Measurements from ENCODE around the gene MPV17. TPM values are rescaled to one million over a fixed set of nuclear protein-coding genes. Genes with fewer than 3 reads are reported as not detected.
"Not testable (repeated sequence)": the region's sequence is repeated elsewhere in the genome, so short reads cannot be mapped to it uniquely, and the experiment has no call there.

Gene MPV17
- total RNA-seq, 1 experiment from 2014 or later = 88.0 TPM

DNA sequence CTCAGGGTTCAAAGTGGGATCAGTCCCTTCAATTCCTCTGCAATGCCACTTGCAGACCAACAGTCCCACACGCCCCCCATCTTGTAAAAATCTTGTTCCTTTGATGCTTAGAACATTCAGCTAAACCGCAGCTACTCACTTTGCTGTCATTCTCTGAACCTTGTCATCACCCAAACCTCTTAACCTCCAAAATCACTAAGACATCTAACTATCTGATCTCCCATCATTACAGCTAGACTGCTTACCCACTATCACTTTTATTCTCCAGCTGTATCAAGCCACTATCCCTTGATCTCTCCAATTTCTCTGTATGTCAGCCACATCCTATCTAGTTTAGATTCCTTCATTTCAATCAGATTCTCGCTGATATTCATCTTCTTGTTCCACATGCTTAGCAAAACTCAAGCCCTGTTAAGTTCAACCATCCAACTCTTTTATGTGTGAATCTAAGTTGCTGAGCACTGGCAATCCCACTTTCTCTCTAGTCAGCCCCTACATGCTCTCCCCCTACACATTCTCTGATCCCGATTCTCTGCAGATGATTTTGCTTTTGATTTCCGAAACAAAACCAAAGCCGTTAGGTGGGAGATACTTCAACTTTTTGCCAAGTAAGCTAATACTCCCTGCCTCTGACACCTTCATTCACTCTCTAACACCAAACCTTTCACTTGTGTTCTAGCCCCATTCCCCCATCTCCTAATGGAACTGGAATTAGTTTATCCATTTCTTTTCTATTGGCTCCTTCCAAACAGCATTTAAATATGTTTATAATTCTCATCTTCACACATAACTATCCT, 29.1 kb upstream of the MPV17 start:
- Histone ChIP-seq H3K4me3 (no peak overlapping the region), H3K4me1 (replicated peaks) (no peaks in the 10 kb centered on the region), H3K27me3 (replicated peaks) (no peaks in the 10 kb centered on the region), H3K9me3 (replicated peaks) (no peaks in the 10 kb centered on the region), H3K36me3 (0 out of 2 replicates have a peak, but pooled peaks cover 3% of the 10 kb centered on the region), H3K27ac (no peak overlapping the region)
- DNase-seq (ENCODE audit: low read depth in 1 of 2, low spot score in 2 of 2) = no peak

DNA sequence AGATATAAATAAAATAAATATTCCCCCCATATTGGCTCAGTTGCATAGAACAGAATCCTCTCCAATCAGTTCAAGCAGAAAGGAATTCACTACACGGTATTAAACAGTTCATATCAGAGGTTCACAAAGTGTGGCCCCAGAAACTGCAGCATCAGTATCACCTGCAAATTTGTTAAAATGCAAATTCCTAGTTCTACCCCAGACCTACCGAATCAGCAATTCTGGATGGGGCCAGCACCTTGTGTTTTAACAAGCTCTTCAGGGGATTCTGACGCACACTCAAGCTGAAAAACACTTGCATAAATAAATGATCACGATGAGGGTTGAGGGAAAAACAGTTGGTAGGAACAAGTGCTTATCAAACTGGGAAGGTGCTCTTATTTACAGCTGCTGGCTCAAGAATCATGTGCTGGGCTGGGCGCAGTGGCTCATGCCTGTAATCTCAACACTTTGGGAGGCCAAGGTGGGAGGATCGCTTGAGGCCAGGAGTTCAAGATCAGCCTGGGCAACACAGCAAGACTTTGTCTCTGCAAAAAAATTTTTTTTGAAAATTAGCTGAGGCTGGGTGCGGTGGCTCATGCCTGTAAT, 27.3 kb upstream of the MPV17 start:
- Histone ChIP-seq H3K27me3 (replicated peaks) (no peaks in the 10 kb centered on the region), H3K27ac (no peak overlapping the region), H3K36me3 (0 out of 2 replicates have a peak, but pooled peaks cover 3% of the 10 kb centered on the region), H3K9me3 (replicated peaks) (no peaks in the 10 kb centered on the region), H3K4me1 (replicated peaks) (no peaks in the 10 kb centered on the region), H3K4me3 (no peak overlapping the region)
- DNase-seq (ENCODE audit: low read depth in 1 of 2, low spot score in 2 of 2) = no peak

DNA sequence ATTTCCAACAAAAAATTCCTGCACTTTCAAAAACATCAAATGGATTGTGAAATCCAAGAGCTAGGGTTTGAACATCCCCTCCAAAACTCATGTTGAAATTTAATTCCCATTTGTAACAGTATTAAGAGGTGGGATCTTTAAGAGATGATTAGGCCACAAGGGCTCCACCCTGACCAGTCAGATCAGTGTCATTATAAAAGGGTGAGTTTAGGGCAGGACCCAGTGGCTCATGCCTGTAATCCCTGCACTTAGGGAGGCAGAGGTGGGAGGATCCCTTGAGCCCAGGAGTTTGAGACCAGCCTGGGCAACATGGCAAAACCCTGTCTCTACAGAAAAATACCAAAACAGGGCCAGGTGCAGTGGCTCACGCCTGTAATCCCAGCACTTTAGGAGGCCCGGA, 24.7 kb upstream of the MPV17 start:
- Histone ChIP-seq H3K4me3 (no peak overlapping the region), H3K27me3 (replicated peaks) (no peaks in the 10 kb centered on the region), H3K9me3 (replicated peaks) (no peaks in the 10 kb centered on the region), H3K27ac (no peak overlapping the region), H3K36me3 (peaks cover 12% of the 10 kb centered on the region), H3K4me1 (replicated peaks) (no peaks in the 10 kb centered on the region)
- no peak for DNase-seq (ENCODE audit: low read depth in 1 of 2, low spot score in 2 of 2)

DNA sequence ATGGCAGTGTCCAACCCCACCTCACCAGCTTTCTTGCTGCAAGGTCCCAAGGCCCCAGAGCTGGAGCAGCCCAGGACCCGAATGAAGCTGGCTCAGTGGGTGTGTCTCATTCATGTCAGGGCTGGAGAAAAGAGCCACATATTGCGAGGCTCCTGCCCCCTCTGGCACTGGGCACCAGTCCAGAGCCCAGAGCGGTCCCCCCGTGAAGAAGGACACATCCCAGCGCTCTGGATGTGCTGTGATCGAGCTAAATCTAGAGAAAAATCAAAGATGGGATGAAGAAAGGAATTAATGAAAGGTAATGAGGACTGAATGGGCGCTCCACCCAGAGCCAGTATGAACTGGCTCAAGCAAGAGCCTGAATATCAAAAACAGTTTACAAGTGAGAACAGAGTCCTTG, 13.3 kb upstream of the MPV17 start:
- peaks cover 64% of the 10 kb centered on the region for H3K36me3 ChIP-seq

DNA sequence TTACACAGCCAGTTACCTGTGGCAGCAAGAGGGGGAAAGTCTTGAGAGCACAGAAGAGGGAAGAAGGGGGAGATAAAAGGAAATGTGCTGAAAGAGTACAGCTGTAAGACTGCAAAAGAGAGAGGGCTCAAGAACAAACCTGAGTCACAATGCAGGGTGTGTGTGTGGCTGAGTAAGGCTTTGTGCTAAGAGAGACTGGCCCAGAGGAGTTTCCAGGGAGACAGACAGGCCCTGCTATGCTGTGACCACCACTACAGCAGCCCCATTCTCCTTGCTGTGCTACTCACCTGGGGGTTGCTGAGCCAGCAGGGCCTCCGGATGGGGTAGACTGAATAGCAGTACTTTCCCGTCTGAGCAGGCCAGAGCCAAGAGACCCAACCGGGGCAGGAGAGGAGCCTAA, 12.4 kb upstream of the MPV17 start:
- Histone ChIP-seq H3K4me1 (replicated peaks) (no peaks in the 10 kb centered on the region), H3K4me3 (no peak overlapping the region), H3K27me3 (replicated peaks) (no peaks in the 10 kb centered on the region), H3K36me3 (peaks cover 62% of the 10 kb centered on the region), H3K9me3 (replicated peaks) (no peaks in the 10 kb centered on the region), H3K27ac (no peak overlapping the region)
- DNase-seq (ENCODE audit: low read depth in 1 of 2, low spot score in 2 of 2) = no peak

More for the DNA sequence above, 13.3 kb upstream of the MPV17 start:
- Histone ChIP-seq H3K9me3 (replicated peaks) (no peaks in the 10 kb centered on the region), H3K27me3 (replicated peaks) (no peaks in the 10 kb centered on the region), H3K4me1 (replicated peaks) (no peaks in the 10 kb centered on the region), H3K27ac (no peak overlapping the region), H3K4me3 (no peak overlapping the region)
- DNase-seq (ENCODE audit: low read depth in 1 of 2, low spot score in 2 of 2) = no peak

DNA sequence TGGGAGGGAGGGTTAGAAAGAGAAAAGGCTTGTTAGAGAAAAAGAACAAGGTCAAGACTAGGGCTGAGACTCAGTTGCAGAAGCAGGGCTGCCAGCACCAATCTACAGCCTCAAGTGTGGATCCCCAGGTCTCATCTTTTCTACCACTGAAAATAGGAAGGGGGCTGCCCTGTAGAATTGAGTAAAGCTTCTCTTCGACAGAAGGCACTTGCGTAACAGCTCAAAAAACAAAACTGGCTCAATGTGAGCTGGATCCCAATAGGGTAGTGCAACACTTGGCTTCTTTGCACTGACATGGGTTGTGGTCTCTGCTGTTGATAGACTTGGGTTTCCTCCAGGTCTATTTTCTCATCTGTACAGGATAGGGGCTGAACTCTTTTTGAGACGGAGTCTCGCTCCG, 1.8 kb upstream of the MPV17 start:
- Histone ChIP-seq H3K4me3 (no peak overlapping the region), H3K27me3 (replicated peaks) (no peaks in the 10 kb centered on the region), H3K9me3 (replicated peaks) (no peaks in the 10 kb centered on the region), H3K27ac (no peak overlapping the region), H3K36me3 (peaks cover 39% of the 10 kb centered on the region), H3K4me1 (replicated peaks) (peaks cover 28% of the 10 kb centered on the region)
- DNase-seq (ENCODE audit: low read depth in 1 of 2, low spot score in 2 of 2) = no peak

DNA sequence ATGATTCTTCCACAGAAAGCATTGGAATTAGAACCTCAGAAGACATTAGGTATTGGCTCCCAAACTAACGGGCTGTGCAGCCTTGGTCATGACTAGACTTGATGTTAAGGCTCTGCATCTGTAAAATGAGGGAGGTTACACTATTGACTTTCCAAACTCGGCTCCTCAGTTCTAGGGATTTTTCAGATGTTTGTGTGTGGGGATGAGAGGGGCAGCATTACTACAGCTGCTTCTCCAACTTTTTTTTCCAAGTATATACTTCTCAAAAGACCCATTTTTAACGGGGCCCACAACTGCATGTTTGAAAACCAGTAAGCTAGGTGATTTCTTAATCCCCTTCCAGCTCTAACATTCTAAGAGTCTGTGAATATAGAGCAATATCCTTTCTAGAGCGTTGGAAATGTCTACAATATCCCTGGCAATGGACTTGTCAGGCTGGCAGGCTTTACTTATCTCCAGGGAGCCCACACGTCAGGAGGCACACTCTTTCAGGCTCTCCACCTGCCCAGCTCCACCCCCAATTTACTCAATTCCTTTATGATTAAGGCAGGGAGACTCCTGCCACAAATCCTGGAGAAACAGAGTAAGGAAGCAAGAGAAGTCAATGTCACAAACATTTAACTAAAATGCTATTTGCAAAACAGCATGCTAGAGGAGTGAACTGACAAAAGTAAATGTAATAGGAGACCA, 844 bp upstream of the MPV17 start:
- Histone ChIP-seq H3K36me3 (peaks cover 33% of the 10 kb centered on the region), H3K9me3 (replicated peaks) (no peaks in the 10 kb centered on the region), H3K27me3 (replicated peaks) (no peaks in the 10 kb centered on the region), H3K4me3 (peak overlapping the region; percentile 64), H3K4me1 (replicated peaks) (peaks cover 28% of the 10 kb centered on the region), H3K27ac (peak overlapping the region; percentile 95)
- no peak for DNase-seq (ENCODE audit: low read depth in 1 of 2, low spot score in 2 of 2)

DNA sequence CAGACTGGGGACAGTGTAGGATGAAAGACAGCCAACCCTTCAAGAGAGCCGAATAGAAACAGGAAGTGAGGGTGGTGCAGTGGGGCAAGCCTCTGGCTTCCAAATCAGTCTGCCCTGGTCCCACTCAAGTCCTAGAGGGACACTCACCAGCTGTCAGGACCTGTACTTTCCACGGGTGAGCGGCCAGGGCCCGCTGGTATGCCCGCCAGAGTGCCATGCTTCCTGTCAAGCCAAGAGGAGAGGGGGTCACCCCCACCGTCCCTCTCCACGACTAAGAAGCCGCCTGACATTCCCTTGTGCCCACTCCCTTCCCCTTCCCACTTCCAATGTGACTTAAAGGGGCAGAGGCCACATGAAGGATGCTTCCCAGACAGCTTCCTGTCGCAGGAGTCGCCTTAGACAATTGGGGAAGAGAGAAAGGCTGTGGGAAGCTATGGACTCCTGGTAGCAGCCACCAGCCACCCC, 564 bp downstream of the MPV17 start:
- H3K36me3 ChIP-seq = peaks cover 26% of the 10 kb centered on the region
- DNase-seq (ENCODE audit: low read depth in 1 of 2, low spot score in 2 of 2) = no peak
- no peaks in the 10 kb centered on the region for H3K27me3 ChIP-seq (replicated peaks)
- peak overlapping the region; percentile 64 for H3K4me3 ChIP-seq
- peaks cover 28% of the 10 kb centered on the region for H3K4me1 ChIP-seq (replicated peaks)
- peak overlapping the region; percentile 95 for H3K27ac ChIP-seq
- H3K9me3 ChIP-seq (replicated peaks) = no peaks in the 10 kb centered on the region

DNA sequence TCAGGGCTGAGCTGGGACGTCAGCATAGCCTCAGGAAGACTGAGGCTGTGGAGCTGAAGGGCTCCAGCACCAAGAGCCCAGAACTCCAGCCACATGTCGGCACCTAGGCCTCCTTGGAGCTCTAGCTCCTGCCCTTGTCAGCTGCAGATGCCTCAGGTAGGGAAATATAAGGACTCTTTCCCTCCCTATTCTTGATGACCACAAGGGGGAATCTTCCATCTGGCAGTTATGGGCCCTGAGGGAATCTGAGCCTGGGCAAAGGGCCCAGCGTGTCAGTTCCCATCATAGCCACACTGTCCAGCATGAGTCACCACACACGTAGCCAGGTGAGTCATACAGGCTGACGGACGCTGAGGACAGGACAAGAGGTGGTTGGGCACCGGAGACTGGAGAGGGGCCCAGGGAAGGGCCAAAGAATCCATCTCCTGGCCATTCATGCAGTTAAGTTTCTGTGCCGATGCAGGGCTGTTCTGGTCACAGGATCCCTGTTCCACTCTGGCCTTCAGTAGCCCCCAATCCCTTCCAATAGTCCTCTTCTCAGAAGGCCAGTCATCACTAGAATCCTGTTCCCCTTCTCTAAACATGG, 1.8 kb downstream of the MPV17 start:
- Histone ChIP-seq H3K36me3 (peaks cover 20% of the 10 kb centered on the region), H3K4me3 (no peak overlapping the region), H3K4me1 (replicated peaks) (peaks cover 28% of the 10 kb centered on the region), H3K9me3 (replicated peaks) (no peaks in the 10 kb centered on the region), H3K27me3 (replicated peaks) (no peaks in the 10 kb centered on the region), H3K27ac (peak overlapping the region; percentile 95)
- peak; percentile 91 to 96 for DNase-seq (ENCODE audit: low read depth in 1 of 2, low spot score in 2 of 2)

DNA sequence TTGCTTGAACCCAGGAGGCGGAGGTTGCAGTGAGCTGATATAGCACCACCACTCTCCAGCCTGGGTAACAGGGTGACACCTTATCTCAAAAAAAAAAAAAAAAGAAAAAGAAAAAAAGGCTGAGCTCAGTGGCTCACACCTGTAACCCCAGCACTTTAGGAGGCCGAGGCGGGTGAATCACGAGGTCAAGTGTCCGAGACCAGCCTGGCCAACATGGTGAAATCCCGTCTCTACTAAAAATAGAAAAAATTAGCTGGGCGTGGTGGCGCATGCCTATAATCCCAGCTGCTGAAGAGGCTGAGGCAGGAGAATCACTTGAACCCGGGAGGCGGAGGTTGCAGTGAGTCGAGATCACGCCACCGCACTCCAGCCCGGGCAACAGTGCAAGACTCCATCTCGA, 3.1 kb downstream of the MPV17 start:
- not testable (repeated sequence) for H3K4me3 ChIP-seq; DNase-seq (ENCODE audit: low read depth in 1 of 2, low spot score in 2 of 2); H3K27ac ChIP-seq; H3K27me3 ChIP-seq (replicated peaks); H3K9me3 ChIP-seq (replicated peaks)
- H3K36me3 ChIP-seq = peaks cover 15% of the 10 kb centered on the region
- peaks cover 28% of the 10 kb centered on the region for H3K4me1 ChIP-seq (replicated peaks)

DNA sequence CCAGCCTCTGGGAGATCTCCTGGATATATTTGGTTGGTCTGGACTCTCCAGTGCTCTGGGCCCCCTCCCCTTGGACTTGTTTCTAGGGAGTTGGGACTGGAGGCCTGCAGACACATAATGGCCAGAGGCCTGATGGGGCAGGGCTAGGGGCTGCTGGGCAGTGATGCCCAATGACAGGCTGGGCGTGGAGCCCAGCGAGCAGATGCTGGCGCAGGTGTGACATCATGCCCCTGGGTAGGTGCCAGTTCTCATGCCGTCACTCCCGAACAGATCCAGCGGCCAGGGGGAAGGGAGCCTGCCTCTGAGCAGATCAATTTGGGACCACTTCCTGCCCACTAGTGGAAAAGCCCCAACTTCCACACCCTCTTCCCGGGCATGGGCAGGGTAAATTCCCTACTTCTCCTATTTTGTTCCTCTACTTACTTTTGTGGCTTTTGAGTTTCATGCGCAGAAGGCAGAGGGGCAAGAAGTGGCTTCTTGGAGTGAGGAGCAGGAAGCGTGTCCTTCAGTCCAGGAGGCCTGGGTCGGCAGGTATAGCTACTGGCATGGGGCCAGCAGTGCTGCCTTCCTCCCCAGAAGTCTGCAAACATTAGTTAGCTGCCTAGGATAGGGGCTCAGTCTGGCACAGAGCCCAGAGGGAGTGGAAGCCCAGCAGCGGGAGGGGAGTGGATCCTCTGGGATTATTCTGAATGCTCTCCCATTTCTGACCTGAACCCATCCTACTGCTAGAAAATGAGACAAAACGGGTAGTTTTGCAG, 6.1 kb downstream of the MPV17 start:
- no peaks in the 10 kb centered on the region for H3K9me3 ChIP-seq (replicated peaks)
- no peak overlapping the region for H3K27ac ChIP-seq
- DNase-seq (ENCODE audit: low read depth in 1 of 2, low spot score in 2 of 2) = no peak
- peaks cover 13% of the 10 kb centered on the region for H3K4me1 ChIP-seq (replicated peaks)
- H3K4me3 ChIP-seq = no peak overlapping the region
- H3K36me3 ChIP-seq = peaks cover 14% of the 10 kb centered on the region
- H3K27me3 ChIP-seq (replicated peaks) = no peaks in the 10 kb centered on the region

DNA sequence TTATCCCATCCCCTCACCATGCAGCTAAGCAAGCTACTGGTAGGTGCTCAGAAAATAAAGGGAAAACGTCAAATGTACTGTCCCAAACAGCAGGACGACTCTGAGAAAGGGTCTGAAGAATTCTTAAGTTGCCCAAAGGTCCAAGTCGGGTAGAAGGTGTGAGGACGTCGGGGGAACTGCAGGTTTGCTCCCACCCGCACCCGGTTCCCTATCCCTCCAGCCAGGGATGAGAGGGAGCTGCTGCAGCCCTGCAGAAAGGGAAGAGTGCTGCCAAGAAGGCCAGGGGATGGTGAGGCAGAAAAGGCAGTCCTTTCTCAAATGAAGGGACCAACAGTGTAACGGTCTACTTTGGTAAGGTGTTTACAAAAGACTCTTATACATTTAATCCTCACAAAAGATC, 7.8 kb downstream of the MPV17 start:
- Histone ChIP-seq H3K4me3 (no peak overlapping the region), H3K27me3 (replicated peaks) (no peaks in the 10 kb centered on the region), H3K9me3 (replicated peaks) (no peaks in the 10 kb centered on the region), H3K27ac (no peak overlapping the region), H3K4me1 (replicated peaks) (no peaks in the 10 kb centered on the region), H3K36me3 (peaks cover 16% of the 10 kb centered on the region)
- no peak for DNase-seq (ENCODE audit: low read depth in 1 of 2, low spot score in 2 of 2)

DNA sequence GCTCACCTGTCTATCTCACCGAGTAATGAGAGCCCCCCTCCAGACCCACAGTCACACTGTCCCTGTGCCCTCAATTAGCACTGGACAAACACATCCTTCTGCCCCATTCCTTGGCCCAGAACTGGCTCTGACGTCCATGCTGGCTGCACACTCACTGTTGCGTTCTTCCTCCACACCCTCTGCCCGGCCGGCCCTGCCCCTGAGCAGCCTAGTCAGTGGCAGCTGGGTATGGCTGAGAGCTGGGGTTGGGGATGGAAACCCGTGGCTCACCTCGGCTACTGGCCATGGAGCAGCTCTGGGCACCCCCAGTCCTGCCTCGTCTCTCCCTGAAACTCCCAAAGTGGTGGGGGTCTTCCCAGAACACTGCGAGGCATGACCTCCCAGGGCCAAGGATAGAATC, 8.2 kb downstream of the MPV17 start:
- DNase-seq (ENCODE audit: low read depth in 1 of 2, low spot score in 2 of 2) = no peak
- Histone ChIP-seq H3K36me3 (peaks cover 18% of the 10 kb centered on the region), H3K4me3 (no peak overlapping the region), H3K4me1 (replicated peaks) (no peaks in the 10 kb centered on the region), H3K9me3 (replicated peaks) (no peaks in the 10 kb centered on the region), H3K27ac (no peak overlapping the region), H3K27me3 (replicated peaks) (no peaks in the 10 kb centered on the region)

Data from SJSA1 (cell line).